ENCODE measurements around the gene SLC35F4.

GRCh38 chr14:57746563-57746962 is 119.3 kb downstream of the SLC35F4 start:
- TF ChIP-seq CTCF (conservative IDR thresholded peaks at IDR 0.05; ENCODE audit: low read depth, low read length) (no peak), EZH2 (IDR thresholded peaks at IDR 0.05; ENCODE audit: borderline replicate concordance, low read depth, low read length, poor library complexity, severe bottlenecking) (no peak)
